ENCODE results near the gene ADI1.
"Not testable (repeated sequence)": the region's sequence is repeated elsewhere in the genome, so short reads cannot be mapped to it uniquely, and the experiment has no call there.

ADI1 gene

DNA sequence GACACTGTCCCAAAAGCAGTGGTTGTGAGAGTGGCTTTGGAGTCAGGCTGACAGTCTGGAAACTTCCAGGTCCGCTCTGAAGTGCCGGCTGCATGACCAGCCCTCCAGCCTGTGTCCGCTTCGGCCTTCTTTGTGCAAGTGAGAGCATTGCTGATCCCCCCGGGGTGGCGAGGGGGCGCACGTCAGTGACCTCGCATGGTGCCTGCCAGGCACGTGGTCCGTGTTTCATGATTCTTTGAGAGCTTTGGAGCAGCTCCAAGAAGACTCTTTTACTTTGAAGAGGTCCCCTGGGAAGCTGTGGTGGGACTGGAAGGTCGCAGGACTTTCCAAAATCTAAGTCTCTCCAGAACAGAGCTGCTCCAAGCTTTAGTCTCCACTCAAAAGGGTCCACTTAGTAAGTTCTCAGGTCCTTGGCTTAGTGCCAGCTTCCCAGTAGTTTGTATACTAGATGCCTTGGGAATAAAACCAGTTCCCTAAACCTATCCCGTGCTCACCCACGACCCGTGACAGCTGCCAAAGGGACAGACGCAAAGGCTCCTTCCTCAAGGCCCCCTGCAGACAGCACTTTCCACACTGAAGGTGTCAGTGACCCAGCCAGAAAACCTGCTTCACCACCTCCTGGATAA, 68.8 kb downstream of the ADI1 start:
- no peak overlapping the region for H3K4me3 ChIP-seq (ENCODE audit: low read length)
- no peaks in the 10 kb centered on the region for H3K9me3 ChIP-seq (ENCODE audit: insufficient read depth, low read depth, low read length)
- peaks cover 32% of the 10 kb centered on the region for H3K36me3 ChIP-seq (ENCODE audit: insufficient read depth, low read length)
- no peak overlapping the region for H3K27ac ChIP-seq (ENCODE audit: low read depth, low read length)
- no peak overlapping the region for H3K9ac ChIP-seq (ENCODE audit: low read depth, low read length)
- H3K27me3 ChIP-seq (ENCODE audit: insufficient read depth, low read length), result no peaks in the 10 kb centered on the region
- 96% methylated on average over 16 of the region's 16 CpGs for WGBS
- 0 out of 2 replicates have a peak, but pooled peaks cover 5% of the 10 kb centered on the region for H3K4me1 ChIP-seq (ENCODE audit: insufficient read depth, low read length)

DNA sequence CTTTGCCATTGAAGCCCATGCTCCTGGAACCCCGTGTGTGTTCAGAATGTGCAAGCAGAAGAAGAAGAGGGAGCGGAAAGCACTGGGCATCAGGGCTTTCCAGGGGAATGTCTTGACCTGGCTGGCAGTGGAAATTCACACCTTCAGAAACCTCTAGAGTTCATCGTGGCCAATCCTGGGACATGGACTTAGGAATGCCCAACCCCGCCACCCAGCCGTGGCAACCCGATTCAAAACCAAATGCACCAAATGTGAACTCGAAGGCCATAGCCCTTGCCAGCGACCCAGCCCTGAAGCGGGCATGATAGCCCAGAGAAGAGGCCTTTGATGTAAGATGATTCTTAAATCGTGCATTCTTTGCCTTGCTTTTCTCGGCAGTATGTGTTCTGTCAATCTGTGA, 69.4 kb downstream of the ADI1 start:
- Histone ChIP-seq H3K9ac (ENCODE audit: low read depth, low read length) (no peak overlapping the region), H3K27me3 (ENCODE audit: insufficient read depth, low read length) (no peaks in the 10 kb centered on the region), H3K4me3 (ENCODE audit: low read length) (no peak overlapping the region), H3K36me3 (ENCODE audit: insufficient read depth, low read length) (peaks cover 36% of the 10 kb centered on the region), H3K4me1 (ENCODE audit: insufficient read depth, low read length) (0 out of 2 replicates have a peak, but pooled peaks cover 5% of the 10 kb centered on the region), H3K27ac (ENCODE audit: low read depth, low read length) (no peak overlapping the region), H3K9me3 (ENCODE audit: insufficient read depth, low read depth, low read length) (no peaks in the 10 kb centered on the region)
- 94% methylated on average over 11 of the region's 11 CpGs for WGBS

DNA sequence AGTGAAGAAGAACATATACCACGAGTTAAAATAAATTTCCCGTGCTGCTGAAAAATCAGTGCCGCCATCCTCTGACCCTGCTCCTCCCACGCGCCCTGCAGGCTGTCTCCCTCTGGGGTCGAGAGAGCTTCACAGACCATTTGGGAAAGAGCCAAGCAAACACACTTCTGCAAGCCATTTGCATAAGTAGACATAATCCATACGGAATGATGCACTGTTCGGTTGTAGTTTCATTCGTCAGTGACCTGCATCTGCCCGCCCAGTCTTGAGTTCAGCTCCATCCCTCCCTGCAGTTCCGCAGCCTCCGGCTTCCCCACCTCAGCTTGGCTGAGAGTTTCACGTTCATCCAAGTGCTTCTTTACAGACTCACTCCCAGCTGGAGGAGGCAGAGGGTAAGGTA, 70.2 kb downstream of the ADI1 start:
- H3K4me1 ChIP-seq (ENCODE audit: insufficient read depth, low read length), result 0 out of 2 replicates have a peak, but pooled peaks cover 5% of the 10 kb centered on the region
- no peaks in the 10 kb centered on the region for H3K27me3 ChIP-seq (ENCODE audit: insufficient read depth, low read length)
- peaks cover 44% of the 10 kb centered on the region for H3K36me3 ChIP-seq (ENCODE audit: insufficient read depth, low read length)
- WGBS, result 96% methylated on average over 13 of the region's 13 CpGs
- H3K27ac ChIP-seq (ENCODE audit: low read depth, low read length), result no peak overlapping the region
- H3K4me3 ChIP-seq (ENCODE audit: low read length), result no peak overlapping the region
- H3K9me3 ChIP-seq (ENCODE audit: insufficient read depth, low read depth, low read length), result no peaks in the 10 kb centered on the region
- no peak overlapping the region for H3K9ac ChIP-seq (ENCODE audit: low read depth, low read length)

DNA sequence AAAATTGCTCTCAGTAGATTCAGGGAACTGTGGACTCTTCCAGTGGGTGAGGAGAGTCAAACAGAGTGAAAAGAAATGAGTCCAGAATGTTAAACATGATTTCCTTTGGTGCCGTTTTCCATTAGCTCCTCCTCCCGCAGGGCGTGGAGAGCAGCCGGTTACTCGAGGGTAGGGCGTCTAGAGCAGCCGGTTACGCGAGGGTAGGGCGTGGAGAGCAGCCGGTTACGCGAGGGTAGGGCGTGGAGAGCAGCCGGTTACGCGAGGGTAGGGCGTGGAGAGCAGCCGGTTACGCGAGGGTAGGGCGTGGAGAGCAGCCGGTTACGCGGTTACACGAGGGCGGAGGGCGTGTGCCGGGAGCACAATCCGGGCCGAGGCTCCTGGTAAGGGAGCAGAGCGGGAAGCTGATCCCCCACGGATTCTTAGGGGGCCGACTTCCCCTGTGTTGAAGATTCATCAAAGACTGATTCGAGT, 70.9 kb downstream of the ADI1 start:
- WGBS, result 92% methylated on average over 35 of the region's 35 CpGs
- peaks cover 45% of the 10 kb centered on the region for H3K36me3 ChIP-seq (ENCODE audit: insufficient read depth, low read length)
- not testable (repeated sequence) for H3K4me1 ChIP-seq (ENCODE audit: insufficient read depth, low read length); H3K27me3 ChIP-seq (ENCODE audit: insufficient read depth, low read length); H3K27ac ChIP-seq (ENCODE audit: low read depth, low read length); H3K4me3 ChIP-seq (ENCODE audit: low read length); H3K9me3 ChIP-seq (ENCODE audit: insufficient read depth, low read depth, low read length); H3K9ac ChIP-seq (ENCODE audit: low read depth, low read length)

DNA sequence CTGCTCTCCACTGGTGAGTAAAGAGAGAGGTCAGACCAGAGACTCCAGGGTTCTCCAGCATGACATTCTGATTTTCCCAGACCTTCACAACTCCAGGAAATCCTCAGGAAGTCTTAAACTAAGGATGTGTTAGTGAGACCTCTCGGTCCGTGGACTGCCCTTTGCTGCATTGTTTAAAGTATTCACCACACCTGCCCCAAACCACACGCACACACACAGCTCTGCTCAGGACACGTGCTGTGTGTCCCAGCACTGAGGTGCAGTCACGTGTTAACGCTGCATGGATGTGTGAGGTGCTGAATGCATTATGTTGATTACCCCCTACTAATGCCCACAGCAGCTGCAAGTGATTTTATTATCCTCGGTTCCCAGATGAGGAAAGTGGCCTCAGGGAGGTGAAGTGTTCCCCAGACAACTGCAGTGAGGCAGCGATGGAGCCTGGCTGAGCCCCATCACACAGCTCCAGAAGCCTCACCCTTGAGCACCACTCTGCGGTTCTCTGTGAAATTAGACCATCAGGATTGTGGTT, 71.5 kb downstream of the ADI1 start:
- H3K36me3 ChIP-seq (ENCODE audit: insufficient read depth, low read length), result peaks cover 42% of the 10 kb centered on the region
- WGBS, result 95% methylated on average over 9 of the region's 9 CpGs
- no peak overlapping the region for H3K4me3 ChIP-seq (ENCODE audit: low read length)

More for the DNA sequence above, 71.5 kb downstream of the ADI1 start:
- Histone ChIP-seq H3K9me3 (ENCODE audit: insufficient read depth, low read depth, low read length) (no peaks in the 10 kb centered on the region), H3K27me3 (ENCODE audit: insufficient read depth, low read length) (no peaks in the 10 kb centered on the region), H3K9ac (ENCODE audit: low read depth, low read length) (no peak overlapping the region), H3K4me1 (ENCODE audit: insufficient read depth, low read length) (0 out of 2 replicates have a peak, but pooled peaks cover 5% of the 10 kb centered on the region), H3K27ac (ENCODE audit: low read depth, low read length) (no peak overlapping the region)
